Natural killer cell treated with Interleukin-12 subunit alpha and Interleukin-12 subunit beta and Interleukin-15 and Interleukin-18, amount 100 ng/mL, for 72 hours (primary cell): ENCODE measurements around the gene GPR179. TPM values are rescaled to one million over a fixed set of nuclear protein-coding genes. Genes with fewer than 3 reads are reported as not detected.

Experiments
- ATAC-seq, 2 donors: fragments of 150-1000 bp; cut with Tn5 transposase in 1 of 2; sonication (Bioruptor Pico), chemical (Tn5 transposase) in 1 of 2; 2 replicates each; pipeline ENCODE4 v1.10.0; 2021
- DNase-seq: peaks from one replicate; pipeline ENCODE4 v3.0.0; 2022; ENCODE audit warnings: low spot score
- H3K27ac Mint-ChIP-seq, 2 donors: 1 replicate in 1 of 2; 2 replicates in 1 of 2; pipeline ENCODE4 v1.8.0; 2022; ENCODE audit warnings: mixed read lengths in 2 of 2, mild to moderate bottlenecking in 1 of 2, moderate library complexity in 1 of 2
- H3K27me3 Mint-ChIP-seq, 2 donors: 1 replicate in 1 of 2; 2 replicates in 1 of 2; pipeline ENCODE4 v1.8.0; 2022; ENCODE audit warnings: mixed read lengths in 2 of 2
- H3K36me3 Mint-ChIP-seq: one replicate; pipeline ENCODE4 v1.8.0; 2022; ENCODE audit warnings: mixed read lengths
- H3K4me1 Mint-ChIP-seq, 2 donors: 1 replicate in 1 of 2; 2 replicates in 1 of 2; pipeline ENCODE4 v1.8.0; 2022; ENCODE audit warnings: low read depth in 2 of 2, mixed read lengths in 2 of 2, mild to moderate bottlenecking in 1 of 2
- H3K4me3 Mint-ChIP-seq: one replicate; pipeline ENCODE4 v1.8.0; 2022; ENCODE audit warnings: mixed read lengths
- H3K9me3 Mint-ChIP-seq: 2 replicates; pipeline ENCODE4 v1.8.0; 2022; ENCODE audit warnings: mixed read lengths
- total RNA-seq, 2 donors: library from RNA; stranded (reverse); gene quantifications; one replicate each; pipeline ENCODE4 v1.2.3, GENCODE V29; 2022

Gene GPR179
- total RNA-seq: under 1 TPM in 1 of 2 donors, not detected in 1; 0.10 TPM

DNA sequence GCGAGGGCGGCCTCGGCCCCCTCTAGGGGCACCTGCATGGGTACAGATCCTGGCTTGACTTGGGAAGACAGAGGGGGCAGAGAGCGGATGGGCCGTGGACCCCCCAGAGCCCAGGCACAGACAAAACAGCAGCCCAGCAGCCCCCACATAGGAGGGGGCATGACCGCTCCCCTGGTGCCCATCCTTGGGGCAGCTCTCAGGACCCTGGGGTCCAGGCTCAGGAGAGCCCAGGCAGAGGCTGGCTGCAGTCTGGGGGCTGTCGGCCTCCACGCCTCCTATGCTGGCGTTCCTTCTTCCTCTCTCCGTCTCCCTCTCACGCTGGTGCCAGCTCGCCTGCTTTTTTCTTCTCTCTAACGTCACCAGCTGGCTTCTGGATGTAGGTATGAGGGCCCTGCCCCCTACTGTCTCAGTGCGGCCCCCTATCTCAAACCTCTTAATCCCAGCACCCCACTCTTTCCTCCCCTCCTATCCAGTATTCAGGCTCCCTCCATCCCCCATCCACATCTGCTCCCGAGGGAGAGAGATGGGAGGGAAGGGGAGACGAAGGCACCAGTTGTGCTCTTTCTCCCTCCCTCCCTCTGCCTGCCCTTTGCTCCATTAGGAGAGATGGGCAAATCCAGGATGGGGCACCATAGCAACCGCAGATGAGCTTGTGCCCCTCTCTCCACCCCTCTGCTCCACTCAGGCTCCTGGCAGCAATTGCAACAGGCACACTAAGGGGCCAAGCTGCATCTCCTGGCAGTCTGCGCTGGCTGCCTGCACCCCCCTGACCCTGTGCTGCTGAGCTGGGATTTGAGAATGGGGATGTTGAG lies at the start of gene GPR179:
TSS of gene GPR179 (minus strand) at position 349 of the 812 bp plus-strand sequence. CDS start at position 182, 167 bp downstream.
- Mint-ChIP-seq H3K36me3 (no peaks in the 10 kb centered on the region), H3K4me3 (no peak within 1 kb of the TSS), H3K27ac (no peak within 1 kb of the TSS), H3K9me3 (no peaks in the 10 kb centered on the region), H3K4me1 (peaks cover 0 to 1% of the 10 kb centered on the region in 2 donors), H3K27me3 (peaks cover 7% of the 10 kb centered on the region in 2 donors)
- peak; percentile 15 for DNase-seq
- ATAC-seq: peak in 1 of 2 donors; percentile 40

DNA sequence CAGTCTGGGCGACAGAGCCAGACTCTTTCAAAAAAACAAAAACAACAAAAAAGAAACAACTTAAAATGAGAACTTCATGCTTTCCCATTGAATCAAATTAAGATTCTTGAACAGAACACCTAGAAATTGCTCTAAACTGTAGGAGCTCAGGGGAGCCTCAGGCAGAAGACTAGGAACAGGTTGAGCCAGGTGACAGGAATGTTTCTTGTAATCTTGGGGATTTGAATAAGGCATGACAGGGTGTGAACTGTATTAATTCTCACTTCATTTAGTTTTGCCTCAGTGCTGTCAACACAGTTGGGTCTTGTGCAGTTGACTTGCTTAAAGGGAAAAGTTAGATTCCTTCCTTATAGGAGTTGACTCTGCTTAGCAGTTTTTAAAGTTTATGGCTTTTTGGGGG lies 35.7 kb upstream of the GPR179 start:
- H3K4me1 Mint-ChIP-seq: no peaks in the 10 kb centered on the region
- DNase-seq (no peak), ATAC-seq (no peak)
- H3K9me3 Mint-ChIP-seq: no peaks in the 10 kb centered on the region
- H3K27ac Mint-ChIP-seq: no peak overlapping the region
- H3K4me3 Mint-ChIP-seq: no peak overlapping the region
- no peaks in the 10 kb centered on the region for H3K36me3 Mint-ChIP-seq
- H3K27me3 Mint-ChIP-seq: no peaks in the 10 kb centered on the region

DNA sequence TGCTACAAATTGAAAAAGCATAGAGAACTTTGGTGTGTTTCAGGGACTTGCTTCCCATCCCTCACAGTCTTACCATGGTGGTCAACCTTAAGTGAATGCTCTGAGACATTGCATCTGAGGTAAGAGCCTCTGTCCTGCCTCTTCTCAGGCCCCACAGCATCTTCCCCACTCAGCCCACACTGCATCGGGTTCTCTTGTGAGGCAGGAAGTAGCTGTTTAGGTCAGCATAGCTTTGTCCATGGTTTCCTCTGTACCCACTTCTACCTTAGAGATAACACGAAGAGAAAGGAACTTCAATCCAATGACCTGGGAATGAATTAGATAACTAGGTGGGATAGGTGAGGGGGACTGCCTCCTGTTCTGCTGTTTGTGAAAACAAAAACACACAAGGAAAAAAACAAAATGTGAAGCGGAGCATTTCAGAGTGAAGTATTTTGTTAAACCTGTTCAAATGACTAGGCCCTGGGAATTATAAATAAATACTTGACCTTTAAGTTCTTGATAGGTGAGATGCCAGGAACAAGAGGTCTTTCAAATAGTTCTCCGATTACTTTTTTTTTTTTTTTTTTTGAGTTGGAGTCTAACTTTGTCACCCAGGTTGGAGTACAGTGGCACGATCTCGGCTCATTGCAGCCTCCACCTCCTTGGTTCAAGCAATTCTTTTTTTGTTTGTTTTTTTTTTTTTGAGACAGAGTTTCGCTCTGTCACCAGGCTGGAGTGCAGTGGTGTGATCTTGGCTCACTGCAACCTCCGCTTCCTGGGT lies 25.5 kb upstream of the GPR179 start:
- Mint-ChIP-seq H3K4me3 (no peak overlapping the region), H3K9me3 (no peaks in the 10 kb centered on the region)
- ATAC-seq: no peak

DNA sequence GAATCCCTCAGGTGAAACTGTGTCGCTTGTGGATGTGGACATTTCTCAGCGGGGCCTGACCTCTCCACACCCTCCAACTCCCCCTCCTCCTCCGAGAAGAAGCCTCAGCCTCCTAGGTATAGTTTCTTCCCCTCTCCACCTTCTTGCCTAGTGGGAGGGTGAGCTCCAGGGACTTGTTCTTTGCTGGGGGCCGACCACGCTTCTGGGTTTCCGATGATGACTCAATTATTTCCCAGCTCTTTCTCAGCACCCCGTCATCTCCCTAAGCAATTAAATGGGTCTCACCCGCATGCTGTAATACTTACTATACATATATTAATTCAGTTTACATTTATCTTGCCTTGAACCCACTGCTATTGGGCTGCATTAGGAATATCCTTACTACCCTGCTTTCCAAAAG lies 21.0 kb upstream of the GPR179 start:
- no peak overlapping the region for H3K4me3 Mint-ChIP-seq
- DNase-seq (no peak), ATAC-seq (no peak)
- H3K36me3 Mint-ChIP-seq: peaks cover 13% of the 10 kb centered on the region
- H3K27ac Mint-ChIP-seq: no peak overlapping the region
- H3K27me3 Mint-ChIP-seq: no peaks in the 10 kb centered on the region
- no peaks in the 10 kb centered on the region for H3K9me3 Mint-ChIP-seq
- no peaks in the 10 kb centered on the region for H3K4me1 Mint-ChIP-seq

More for the DNA sequence above, 25.5 kb upstream of the GPR179 start:
- Mint-ChIP-seq H3K4me1 (no peaks in the 10 kb centered on the region), H3K27ac (no peak overlapping the region), H3K36me3 (peaks cover 18% of the 10 kb centered on the region), H3K27me3 (no peaks in the 10 kb centered on the region)
- no peak for DNase-seq

DNA sequence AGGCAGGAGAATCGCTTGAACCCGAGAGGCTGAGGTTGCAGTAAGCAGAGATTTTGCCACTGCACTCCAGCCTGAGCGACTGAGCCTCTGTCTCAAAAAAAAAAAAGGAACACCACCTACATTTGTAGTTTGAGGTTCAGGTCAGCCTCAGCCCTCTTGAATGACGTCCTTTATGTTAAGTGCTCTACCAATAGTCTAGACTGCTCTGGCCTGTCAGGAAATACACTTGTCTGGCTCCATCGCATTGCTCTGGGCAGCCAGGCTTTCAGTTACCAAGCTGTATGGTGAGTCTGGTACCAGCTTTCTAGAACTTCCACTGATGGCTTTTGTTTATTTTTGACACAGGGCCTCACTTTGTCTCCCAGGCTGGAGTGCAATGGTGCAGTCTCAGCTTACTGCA lies 19.3 kb upstream of the GPR179 start:
- Mint-ChIP-seq H3K27me3 (no peaks in the 10 kb centered on the region), H3K4me3 (no peak overlapping the region), H3K36me3 (peaks cover 4% of the 10 kb centered on the region), H3K27ac (no peak overlapping the region), H3K9me3 (no peaks in the 10 kb centered on the region), H3K4me1 (no peaks in the 10 kb centered on the region)
- ATAC-seq (no peak), DNase-seq (no peak)

DNA sequence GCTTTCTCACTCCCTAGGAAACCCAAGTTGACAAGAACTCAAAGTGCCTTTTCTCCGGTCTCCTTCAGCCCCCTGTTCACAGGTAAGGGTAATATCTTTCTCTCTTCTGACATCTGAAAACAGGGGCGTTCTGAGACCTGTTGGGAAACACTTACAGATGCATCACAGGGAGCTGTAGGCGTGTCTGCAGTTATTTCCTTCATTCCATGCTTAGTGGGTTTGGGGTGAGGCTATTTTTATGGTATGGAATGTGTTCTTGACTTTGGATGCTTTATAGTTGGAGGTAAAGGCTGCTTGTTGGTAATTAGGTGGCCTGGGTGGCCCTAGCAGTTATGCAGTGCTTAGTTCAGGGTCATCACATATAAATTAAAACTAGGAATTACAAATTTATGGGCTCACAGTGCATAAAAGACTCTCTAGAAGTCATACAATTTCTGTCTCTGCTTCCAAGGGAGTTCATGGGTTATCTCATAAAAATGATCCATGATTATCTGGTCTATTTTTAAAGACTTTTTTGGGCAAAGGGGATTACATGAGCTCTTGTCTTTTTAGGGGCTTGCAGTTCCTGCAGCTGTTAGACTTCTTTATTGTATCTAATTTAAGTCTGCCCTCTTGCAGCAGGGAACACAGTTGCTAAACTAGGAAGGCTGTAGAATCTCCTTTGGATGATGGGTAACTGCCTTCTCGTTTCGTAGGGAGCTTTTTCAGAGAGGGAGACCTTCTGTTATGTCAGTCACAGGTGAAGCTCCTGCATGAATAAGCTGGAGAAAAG lies 18.1 kb upstream of the GPR179 start:
- no peaks in the 10 kb centered on the region for H3K9me3 Mint-ChIP-seq
- peaks cover 0 to 10% of the 10 kb centered on the region in 2 donors for H3K4me1 Mint-ChIP-seq
- no peaks in the 10 kb centered on the region for H3K36me3 Mint-ChIP-seq
- no peaks in the 10 kb centered on the region for H3K27me3 Mint-ChIP-seq
- ATAC-seq (no peak), DNase-seq (no peak)
- no peak overlapping the region for H3K4me3 Mint-ChIP-seq
- H3K27ac Mint-ChIP-seq: no peak overlapping the region

DNA sequence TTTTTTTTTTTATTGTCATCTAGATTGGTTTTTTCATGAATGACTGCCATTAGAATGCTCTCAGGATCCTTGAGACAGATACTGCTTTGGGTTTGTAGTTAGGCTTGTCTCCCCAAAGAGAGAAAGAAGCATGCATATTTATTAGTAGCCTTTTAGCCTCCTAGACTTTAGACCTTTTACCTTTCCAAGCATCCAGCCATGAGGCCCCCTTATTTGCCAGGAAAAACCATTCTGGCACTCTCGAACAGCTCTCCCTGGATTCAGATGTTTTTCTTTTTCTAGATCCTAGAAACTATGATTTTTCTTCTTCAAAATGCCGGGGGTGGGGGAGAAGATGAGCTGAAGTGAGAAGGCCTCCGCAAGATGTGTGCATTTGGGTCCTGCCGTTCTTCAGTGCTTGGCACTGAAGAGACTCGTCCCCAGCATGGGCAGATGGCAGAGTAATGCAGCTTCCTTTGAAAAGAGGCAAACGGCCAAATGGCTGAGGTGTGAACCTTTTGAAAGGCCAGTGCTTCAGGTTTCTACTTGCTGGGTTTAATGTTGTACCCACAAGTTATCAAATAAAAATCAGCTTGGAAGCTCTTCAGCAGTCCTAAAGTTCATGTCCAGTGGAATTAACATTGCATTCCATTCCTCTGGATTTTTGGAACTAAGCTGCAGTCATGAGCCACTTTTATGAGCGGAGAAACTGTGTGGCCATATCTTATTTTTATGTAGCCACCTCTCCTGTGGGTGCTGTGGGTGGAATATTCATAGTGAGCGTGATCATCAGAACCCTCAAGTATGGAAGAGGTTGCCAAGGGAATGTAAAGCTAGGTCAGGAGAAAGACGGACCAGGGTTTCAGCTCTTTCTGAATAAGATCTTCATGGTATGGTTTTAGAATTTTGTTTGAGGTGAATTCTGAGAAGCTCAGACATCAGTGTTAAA lies 15.1 kb upstream of the GPR179 start:
- no peaks in the 10 kb centered on the region for H3K27me3 Mint-ChIP-seq
- peaks cover 17 to 32% of the 10 kb centered on the region in 2 donors for H3K4me1 Mint-ChIP-seq
- no peaks in the 10 kb centered on the region for H3K9me3 Mint-ChIP-seq
- H3K4me3 Mint-ChIP-seq: no peak overlapping the region
- ATAC-seq: no peak
- no peak for DNase-seq
- no peaks in the 10 kb centered on the region for H3K36me3 Mint-ChIP-seq
- H3K27ac Mint-ChIP-seq: no peak overlapping the region

DNA sequence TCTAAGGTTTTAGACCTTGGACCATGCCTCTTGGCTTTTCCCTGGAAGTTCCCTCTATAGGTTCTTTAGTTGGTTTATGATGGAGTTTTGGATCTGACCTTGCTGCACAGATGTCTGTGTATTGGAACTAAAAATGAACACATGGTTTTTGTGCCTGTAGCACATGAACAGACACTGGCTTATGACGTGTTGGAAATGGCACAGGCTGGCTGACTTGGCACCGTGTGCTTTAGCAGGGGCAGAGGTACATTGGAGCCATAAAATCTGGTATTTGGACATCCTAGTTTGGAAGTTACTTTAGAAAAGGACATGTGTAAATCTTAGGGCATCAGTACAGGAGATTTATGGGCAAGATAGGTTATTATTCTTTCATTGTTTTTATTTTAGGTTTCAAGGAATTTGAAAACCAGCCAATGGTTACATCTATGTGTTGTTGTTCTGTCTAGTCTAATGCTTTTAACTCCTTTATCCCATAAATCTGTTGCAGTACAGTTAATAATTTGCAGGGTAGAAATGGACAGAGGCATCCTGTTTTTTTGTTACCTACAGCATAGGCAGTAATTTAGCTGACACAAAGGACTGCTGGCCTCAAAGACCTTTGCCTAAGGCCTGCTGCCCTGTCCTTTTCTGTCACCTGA lies 13.8 kb upstream of the GPR179 start:
- no peaks in the 10 kb centered on the region for H3K36me3 Mint-ChIP-seq
- peaks cover 24 to 44% of the 10 kb centered on the region in 2 donors for H3K4me1 Mint-ChIP-seq
- H3K9me3 Mint-ChIP-seq: no peaks in the 10 kb centered on the region
- no peak overlapping the region for H3K4me3 Mint-ChIP-seq
- no peaks in the 10 kb centered on the region for H3K27me3 Mint-ChIP-seq
- no peak overlapping the region for H3K27ac Mint-ChIP-seq
- ATAC-seq (no peak), DNase-seq (no peak)

GRCh38 chr17:38355251-38355650 lies 11.5 kb upstream of the GPR179 start:
- H3K27me3 Mint-ChIP-seq: no peaks in the 10 kb centered on the region
- H3K9me3 Mint-ChIP-seq: no peaks in the 10 kb centered on the region
- no peak for DNase-seq
- peaks cover 29 to 50% of the 10 kb centered on the region in 2 donors for H3K4me1 Mint-ChIP-seq
- no peak for ATAC-seq
- H3K27ac Mint-ChIP-seq: no peak overlapping the region
- H3K4me3 Mint-ChIP-seq: no peak overlapping the region
- H3K36me3 Mint-ChIP-seq: no peaks in the 10 kb centered on the region

- DNase-seq: no peak
- Mint-ChIP-seq H3K4me1 (peaks cover 29 to 50% of the 10 kb centered on the region in 2 donors), H3K27ac (no peak overlapping the region), H3K36me3 (no peaks in the 10 kb centered on the region), H3K4me3 (no peak overlapping the region), H3K27me3 (no peaks in the 10 kb centered on the region), H3K9me3 (no peaks in the 10 kb centered on the region)
- no peak for ATAC-seq
Observed at GRCh38 chr17:38354466-38354865, 10.7 kb upstream of the GPR179 start.

DNA sequence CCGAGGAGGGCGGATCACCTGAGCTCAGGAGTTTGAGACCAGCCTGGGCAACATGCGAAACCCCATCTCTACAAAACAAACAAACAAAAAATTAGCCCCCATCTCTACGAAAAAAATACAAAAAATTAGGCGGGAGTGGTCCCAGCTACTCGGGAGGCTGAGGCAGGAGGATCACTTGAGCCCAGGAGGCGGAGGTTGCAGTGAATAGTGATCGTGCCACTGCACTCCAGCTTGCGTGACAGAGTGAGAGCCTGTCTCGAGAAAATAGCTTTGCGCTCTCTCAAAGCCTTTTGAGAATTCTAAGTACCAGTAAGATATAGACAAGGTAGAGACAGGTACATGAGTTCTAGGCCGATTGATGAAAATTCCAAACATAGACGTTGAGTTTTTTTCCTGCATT lies 9.9 kb upstream of the GPR179 start:
- no peaks in the 10 kb centered on the region for H3K27me3 Mint-ChIP-seq
- H3K36me3 Mint-ChIP-seq: no peaks in the 10 kb centered on the region
- no peak for DNase-seq
- H3K4me3 Mint-ChIP-seq: peak overlapping the region; percentile 82
- H3K4me1 Mint-ChIP-seq: peaks cover 32 to 56% of the 10 kb centered on the region in 2 donors
- no peak for ATAC-seq
- H3K27ac Mint-ChIP-seq: peak overlapping the region in 1 of 2 donors; percentile 43
- no peaks in the 10 kb centered on the region for H3K9me3 Mint-ChIP-seq

GRCh38 chr17:38353086-38353604 lies 9.4 kb upstream of the GPR179 start:
- H3K4me3 Mint-ChIP-seq: peak overlapping the region; percentile 82
- H3K36me3 Mint-ChIP-seq: no peaks in the 10 kb centered on the region
- H3K27me3 Mint-ChIP-seq: no peaks in the 10 kb centered on the region
- no peak for ATAC-seq
- H3K4me1 Mint-ChIP-seq: peaks cover 32 to 56% of the 10 kb centered on the region in 2 donors
- DNase-seq: no peak
- no peaks in the 10 kb centered on the region for H3K9me3 Mint-ChIP-seq
- H3K27ac Mint-ChIP-seq: peak overlapping the region in 1 of 2 donors; percentile 43
